CD4-positive, alpha-beta memory T cell (primary cell): ENCODE measurements around the gene ATP10A. TPM values are rescaled to one million over a fixed set of nuclear protein-coding genes. Genes with fewer than 3 reads are reported as not detected.

ENCODE experiments used
- CTCF ChIA-PET: fragments of 350-600 bp; sonication (Branson Sonifier 250); formaldehyde crosslinking; loops from one replicate; lab custom pipeline; 2021; ENCODE audit warnings: inconsistent platforms; ENCODE audit not compliant: partially characterized antibody; lab: Charles Lee
- POLR2A ChIA-PET: fragments of 350-600 bp; sonication (Branson Sonifier 250); formaldehyde crosslinking; loops from one replicate; lab custom pipeline; 2021; ENCODE audit not compliant: partially characterized antibody; lab: Charles Lee
- DNase-seq, 5 donors: peaks; one replicate each; pipeline versions ENCODE4 v3.0.0 to v3.0.0-alpha.2; 2020 to 2022; ENCODE audit warnings: mixed read lengths in 1 of 5
- H3K27ac ChIP-seq: one replicate; pipeline ENCODE4 v1.7.0; 2013; ENCODE audit warnings: low read depth, low read length
- H3K27me3 ChIP-seq: 2 replicates; pipeline ENCODE4 v1.7.0; 2013; ENCODE audit warnings: mild to moderate bottlenecking, low read length, moderate library complexity; ENCODE audit not compliant: insufficient read depth
- H3K36me3 ChIP-seq: 2 replicates; pipeline ENCODE4 v1.7.0; 2013; ENCODE audit warnings: mild to moderate bottlenecking, low read length, moderate library complexity; ENCODE audit not compliant: insufficient read depth
- H3K4me1 ChIP-seq: 2 replicates; pipeline ENCODE4 v1.7.0; 2013; ENCODE audit warnings: mild to moderate bottlenecking, low read length, moderate library complexity; ENCODE audit not compliant: insufficient read depth
- H3K4me3 ChIP-seq, 2 donors: one replicate each; pipeline ENCODE4 v1.7.0; 2013; ENCODE audit warnings: low read length in 2 of 2, mild to moderate bottlenecking in 1 of 2
- H3K9me3 ChIP-seq, 2 donors: one replicate each; pipeline ENCODE4 v1.7.0; 2013; ENCODE audit warnings: low read length in 2 of 2, control low read depth in 1 of 2; ENCODE audit not compliant: control insufficient read depth in 1 of 2
- H3K27ac Mint-ChIP-seq, 7 donors: one replicate each; pipeline ENCODE4 v1.8.0; 2020 to 2021; ENCODE audit warnings: mixed read lengths in 7 of 7, mild to moderate bottlenecking in 6 of 7, inconsistent platforms in 3 of 7, moderate library complexity in 3 of 7
- H3K27me3 Mint-ChIP-seq, 2 donors: one replicate each; pipeline ENCODE4 v1.8.0; 2020 to 2021; ENCODE audit warnings: mixed read lengths in 2 of 2
- H3K36me3 Mint-ChIP-seq, 2 donors: one replicate each; pipeline ENCODE4 v1.8.0; 2020 to 2021; ENCODE audit warnings: mixed read lengths in 2 of 2, inconsistent platforms in 1 of 2, mild to moderate bottlenecking in 1 of 2
- H3K4me1 Mint-ChIP-seq, 4 donors: one replicate each; pipeline ENCODE4 v1.8.0; 2020 to 2021; ENCODE audit warnings: mixed read lengths in 4 of 4, mild to moderate bottlenecking in 1 of 4
- H3K4me3 Mint-ChIP-seq, 8 donors: one replicate each; pipeline ENCODE4 v1.8.0; 2020 to 2021; ENCODE audit warnings: mixed read lengths in 8 of 8, mild to moderate bottlenecking in 7 of 8, moderate library complexity in 6 of 8, inconsistent platforms in 3 of 8
- H3K9me3 Mint-ChIP-seq, 8 donors: one replicate each; pipeline ENCODE4 v1.8.0; 2020 to 2021; ENCODE audit warnings: mixed read lengths in 8 of 8, mild to moderate bottlenecking in 5 of 8, inconsistent platforms in 3 of 8, moderate library complexity in 1 of 8
- intact Hi-C: fragments of 100-400 bp; cut with micrococcal nuclease; formaldehyde crosslinking; loops from one replicate; pipeline ENCODE4 v1.15.1; 2023
- polyA plus RNA-seq, 2 donors: library from polyadenylated mRNA; unstranded; fragments of 300-500 nt; fragmentation: Illumina TruSeq; gene quantifications; one replicate each; pipeline ENCODE4 v1.2.3, GENCODE V29; 2021
- total RNA-seq, 2 experiments: library from RNA; stranded (reverse); gene quantifications; one replicate each; pipeline ENCODE4 v1.2.3, GENCODE V29; 2021

The ATP10A gene
- total and polyA plus RNA-seq, 4 experiments from 2014 or later: 2.7 to 51.1 (median 29.7) TPM

- POLR2A ChIA-PET: interaction anchor here (1.4 kb wide), 1 partner anchor 72 kb away, joined by 4 read pairs; no protein-coding TSS in a partner anchor
- H3K4me3 ChIP-seq: no peak overlapping the region
- no peak for DNase-seq
- H3K27ac Mint-ChIP-seq: peak overlapping the region in 5 of 7 donors; percentile 8 to 84 (median 19)
- no peaks in the 10 kb centered on the region for H3K36me3 ChIP-seq
- no peaks in the 10 kb centered on the region for H3K9me3 Mint-ChIP-seq
- intact Hi-C loops: no loop called here
- H3K4me3 Mint-ChIP-seq: peak overlapping the region in 1 of 8 donors; percentile 23
- no peaks in the 10 kb centered on the region for H3K4me1 ChIP-seq
- H3K27ac ChIP-seq: no peak overlapping the region
- no peaks in the 10 kb centered on the region for H3K36me3 Mint-ChIP-seq
- CTCF ChIA-PET: no interaction called here
- no peaks in the 10 kb centered on the region for H3K27me3 ChIP-seq
- no peaks in the 10 kb centered on the region for H3K9me3 ChIP-seq
- H3K27me3 Mint-ChIP-seq: no peaks in the 10 kb centered on the region
- H3K4me1 Mint-ChIP-seq: peaks cover 19 to 66% (median 42%) of the 10 kb centered on the region in 4 donors
Observed at GRCh38 chr15:25790000-25790660, 73.0 kb downstream of the ATP10A start.

DNA sequence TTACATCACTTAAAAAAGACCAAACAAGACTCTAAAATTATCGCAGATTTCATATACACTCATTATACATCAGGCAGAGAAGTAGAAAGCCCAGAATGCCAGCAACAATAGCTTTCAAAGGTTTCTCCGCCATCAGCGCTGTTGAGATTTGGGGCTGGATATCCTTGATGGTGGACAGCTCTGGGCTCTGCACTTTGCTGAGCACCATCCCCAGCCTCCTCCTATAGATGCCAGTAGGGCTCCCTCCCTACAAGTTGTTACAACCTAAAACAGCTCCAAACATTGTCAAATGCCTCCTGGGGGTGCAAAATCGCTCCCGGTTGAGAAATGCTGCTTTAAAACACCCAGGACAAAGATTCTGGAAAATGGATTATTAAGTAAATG lies 73.5 kb downstream of the ATP10A start:
- Mint-ChIP-seq H3K4me3 (no peak overlapping the region), H3K27me3 (no peaks in the 10 kb centered on the region), H3K4me1 (peaks cover 20 to 64% (median 42%) of the 10 kb centered on the region in 4 donors), H3K9me3 (no peaks in the 10 kb centered on the region), H3K36me3 (no peaks in the 10 kb centered on the region), H3K27ac (peak overlapping the region in 3 of 7 donors; percentile 14 to 84 (median 30))
- H3K36me3 ChIP-seq: no peaks in the 10 kb centered on the region
- DNase-seq: no peak
- H3K4me3 ChIP-seq: no peak overlapping the region
- CTCF ChIA-PET: no interaction called here
- H3K9me3 ChIP-seq: no peaks in the 10 kb centered on the region
- H3K27me3 ChIP-seq: no peaks in the 10 kb centered on the region
- no peaks in the 10 kb centered on the region for H3K4me1 ChIP-seq
- H3K27ac ChIP-seq: no peak overlapping the region
- intact Hi-C loops: no loop called here
- POLR2A ChIA-PET: interaction anchor here (1.4 kb wide), 1 partner anchor 72 kb away, joined by 4 read pairs; no protein-coding TSS in a partner anchor

DNA sequence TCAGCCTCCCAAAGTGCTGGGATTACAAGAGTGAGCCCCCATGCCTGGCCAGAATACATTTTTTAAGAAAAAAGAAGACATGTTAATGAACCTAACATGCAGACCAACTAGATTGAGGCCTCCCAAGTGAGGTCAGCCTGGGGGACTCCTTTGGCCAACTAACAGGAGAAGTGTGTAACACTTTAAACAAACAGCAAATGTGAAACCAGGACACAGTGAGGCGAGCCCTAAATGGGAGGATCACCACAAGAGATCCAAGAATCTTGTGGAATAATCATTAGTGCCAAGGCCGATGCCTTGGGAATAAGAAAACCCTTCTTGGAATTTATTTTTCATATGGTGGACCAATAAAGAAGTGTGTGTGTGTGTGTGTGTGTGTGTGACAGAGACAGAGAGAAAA lies 73.9 kb downstream of the ATP10A start:
- Mint-ChIP-seq H3K36me3 (no peaks in the 10 kb centered on the region), H3K27ac (peak overlapping the region in 4 of 7 donors; percentile 14 to 53 (median 31)), H3K9me3 (no peaks in the 10 kb centered on the region), H3K4me3 (no peak overlapping the region), H3K4me1 (peaks cover 20 to 62% (median 42%) of the 10 kb centered on the region in 4 donors), H3K27me3 (no peaks in the 10 kb centered on the region)
- CTCF ChIA-PET: no interaction called here
- intact Hi-C loops: no loop called here
- Histone ChIP-seq H3K27me3 (no peaks in the 10 kb centered on the region), H3K36me3 (no peaks in the 10 kb centered on the region), H3K4me3 (no peak overlapping the region), H3K4me1 (no peaks in the 10 kb centered on the region), H3K9me3 (no peaks in the 10 kb centered on the region), H3K27ac (no peak overlapping the region)
- POLR2A ChIA-PET: interaction anchor here (1.4 kb wide), 1 partner anchor 73 kb away, joined by 4 read pairs; no protein-coding TSS in a partner anchor
- DNase-seq: no peak

GRCh38 chr15:25787855-25788520 lies 75.1 kb downstream of the ATP10A start:
- CTCF ChIA-PET: no interaction called here
- intact Hi-C loops: no loop called here
- no peaks in the 10 kb centered on the region for H3K27me3 Mint-ChIP-seq

DNA sequence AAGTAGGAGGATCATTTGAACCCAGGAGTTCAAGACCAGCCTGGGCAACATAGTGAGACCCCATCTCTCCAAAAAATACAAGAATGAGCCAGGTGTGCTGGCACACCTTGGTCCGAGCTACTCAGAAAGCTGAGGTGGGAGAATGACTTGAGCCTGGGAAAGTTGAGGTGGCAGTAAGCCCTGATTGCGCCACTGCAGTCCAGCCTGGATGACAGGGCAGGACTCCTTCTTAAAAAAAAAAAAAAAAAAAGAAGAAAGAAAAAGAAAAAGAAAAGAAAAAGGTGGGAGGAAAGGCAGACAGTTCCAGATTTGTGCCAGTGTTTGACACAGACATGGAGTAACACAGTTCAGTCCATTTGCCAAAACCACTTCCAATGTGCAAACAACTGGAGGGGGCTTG lies 75.7 kb downstream of the ATP10A start:
- H3K4me3 ChIP-seq: no peak overlapping the region
- no peak overlapping the region for H3K4me3 Mint-ChIP-seq
- peak overlapping the region in 3 of 7 donors; percentile 16 to 29 (median 29) for H3K27ac Mint-ChIP-seq
- H3K36me3 Mint-ChIP-seq: peaks cover 0 to 3% of the 10 kb centered on the region in 2 donors
- H3K4me1 ChIP-seq: no peaks in the 10 kb centered on the region
- peaks cover 21 to 59% (median 40%) of the 10 kb centered on the region in 4 donors for H3K4me1 Mint-ChIP-seq
- no peaks in the 10 kb centered on the region for H3K27me3 ChIP-seq
- no peak for DNase-seq
- intact Hi-C loops: no loop called here
- H3K9me3 ChIP-seq: no peaks in the 10 kb centered on the region
- H3K9me3 Mint-ChIP-seq: no peaks in the 10 kb centered on the region
- no peak overlapping the region for H3K27ac ChIP-seq
- ChIA-PET POLR2A (no interaction called here), CTCF (interaction anchor here (4.6 kb wide), 1 partner anchor 146 kb away, joined by 47 read pairs; no protein-coding TSS in a partner anchor)
- H3K27me3 Mint-ChIP-seq: no peaks in the 10 kb centered on the region
- H3K36me3 ChIP-seq: no peaks in the 10 kb centered on the region

More at GRCh38 chr15:25787855-25788520, 75.1 kb downstream of the ATP10A start:
- H3K4me3 Mint-ChIP-seq: no peak overlapping the region
- no peaks in the 10 kb centered on the region for H3K36me3 ChIP-seq
- no peak for DNase-seq
- no peaks in the 10 kb centered on the region for H3K27me3 ChIP-seq
- H3K4me1 Mint-ChIP-seq: peaks cover 21 to 65% (median 40%) of the 10 kb centered on the region in 4 donors
- H3K27ac ChIP-seq: no peak overlapping the region
- no peaks in the 10 kb centered on the region for H3K4me1 ChIP-seq
- H3K4me3 ChIP-seq: no peak overlapping the region
- no peaks in the 10 kb centered on the region for H3K9me3 ChIP-seq
- H3K9me3 Mint-ChIP-seq: no peaks in the 10 kb centered on the region
- peaks cover 0 to 3% of the 10 kb centered on the region in 2 donors for H3K36me3 Mint-ChIP-seq
- POLR2A ChIA-PET: no interaction called here
- H3K27ac Mint-ChIP-seq: peak overlapping the region in 3 of 7 donors; percentile 26 to 61 (median 46)

DNA sequence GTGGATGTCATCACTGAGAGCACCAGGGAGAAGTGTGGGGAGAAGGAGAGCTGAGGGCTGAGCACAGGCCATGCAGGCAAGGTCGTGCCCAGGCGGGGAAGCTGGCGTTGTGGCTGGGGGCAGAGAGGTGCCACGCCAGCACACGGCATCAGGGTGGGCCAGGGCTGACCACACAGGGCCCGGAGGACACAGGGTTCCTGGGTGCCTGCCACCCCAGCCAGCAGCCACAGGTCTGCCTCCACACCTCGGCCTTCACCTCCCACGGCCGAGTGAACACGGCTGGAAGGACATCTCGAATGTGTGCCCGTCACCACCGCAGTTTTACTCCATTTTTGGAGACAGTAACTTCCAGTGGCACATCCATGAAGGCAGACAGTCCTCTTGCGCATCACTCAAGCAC lies 77.1 kb downstream of the ATP10A start:
- H3K9me3 Mint-ChIP-seq: no peaks in the 10 kb centered on the region
- H3K36me3 Mint-ChIP-seq: peaks cover 0 to 3% of the 10 kb centered on the region in 2 donors
- H3K27me3 Mint-ChIP-seq: no peaks in the 10 kb centered on the region
- H3K4me3 Mint-ChIP-seq: no peak overlapping the region
- intact Hi-C loops: no loop called here
- ChIA-PET POLR2A (no interaction called here), CTCF (interaction anchor here (0.8 to 4.6 kb wide), 3 partner anchors 26 to 147 kb away, joined by 4 to 47 read pairs (median 4); no protein-coding TSS in a partner anchor)
- Histone ChIP-seq H3K9me3 (no peaks in the 10 kb centered on the region), H3K36me3 (peaks cover under 1% of the 10 kb centered on the region), H3K4me1 (no peaks in the 10 kb centered on the region), H3K27me3 (no peaks in the 10 kb centered on the region), H3K27ac (no peak overlapping the region), H3K4me3 (no peak overlapping the region)
- peak overlapping the region in 2 of 7 donors; percentile 24 to 82 for H3K27ac Mint-ChIP-seq
- no peak for DNase-seq
- H3K4me1 Mint-ChIP-seq: peaks cover 16 to 46% (median 34%) of the 10 kb centered on the region in 4 donors

- Mint-ChIP-seq H3K9me3 (no peaks in the 10 kb centered on the region), H3K27me3 (no peaks in the 10 kb centered on the region), H3K36me3 (peaks cover 0 to 3% of the 10 kb centered on the region in 2 donors), H3K27ac (peak overlapping the region in 2 of 7 donors; percentile 49 to 82), H3K4me3 (no peak overlapping the region), H3K4me1 (peaks cover 16 to 41% (median 32%) of the 10 kb centered on the region in 4 donors)
- intact Hi-C loops: no loop called here
- no peak for DNase-seq
- Histone ChIP-seq H3K9me3 (no peaks in the 10 kb centered on the region), H3K36me3 (peaks cover 5% of the 10 kb centered on the region), H3K4me3 (no peak overlapping the region), H3K27ac (no peak overlapping the region), H3K4me1 (no peaks in the 10 kb centered on the region), H3K27me3 (no peaks in the 10 kb centered on the region)
- ChIA-PET POLR2A (interaction anchor here (3.4 kb wide), 1 partner anchor 76 kb away, joined by 18 read pairs; the partner anchor contains the start of gene ATP10A), CTCF (interaction anchor here (1.4 to 4.6 kb wide), 2 partner anchors 26 to 147 kb away, joined by 4 to 47 read pairs; no protein-coding TSS in a partner anchor)
Observed at GRCh38 chr15:25785641-25786025, 77.5 kb downstream of the ATP10A start.
